HEK293 (cell line): ENCODE measurements around the gene NECTIN1.

Experiments
- CTCF ChIA-PET: fragments of 350-600 bp; formaldehyde crosslinking; extraction: SDS; loops from one replicate; lab custom pipeline; 2021; ENCODE audit warnings: antibody characterized with exemption; lab: Yijun Ruan, JAX
- POLR2A ChIA-PET: fragments of 300-600 bp; formaldehyde crosslinking; extraction: SDS; loops from one replicate; lab custom pipeline; 2020; ENCODE audit warnings: antibody characterized with exemption, inconsistent platforms; lab: Yijun Ruan, JAX
- H3K27ac ChIP-seq: fragments of 200-500 bp; sonication (Bioruptor generic); 2 replicates; pipeline ENCODE4 v1.5.1; 2014; ENCODE audit warnings: low read depth, low read length, control low read depth, inconsistent platforms; ENCODE audit errors: extremely low read depth
- H3K36me3 ChIP-seq, 2 experiments: fragments of 200-500 bp in 1 of 2; sonication (Bioruptor generic) in 1 of 2; 1 replicate in 1 of 2; 2 replicates in 1 of 2; pipeline ENCODE4 v1.5.1; 2014 to 2017; ENCODE audit warnings: inconsistent platforms in 2 of 2, low read length in 2 of 2; ENCODE audit not compliant: control insufficient read depth in 2 of 2, insufficient read depth in 1 of 2
- H3K4me1 ChIP-seq: fragments of 200-500 bp; sonication (Bioruptor generic); 2 replicates; pipeline ENCODE4 v1.5.1; 2014; ENCODE audit warnings: mild to moderate bottlenecking, low read length, inconsistent platforms; ENCODE audit not compliant: control insufficient read depth, insufficient read depth
- H3K4me3 ChIP-seq: 2 replicates; pipeline ENCODE4 v1.5.1; 2011; ENCODE audit warnings: low read depth, mild to moderate bottlenecking, control low read depth, low read length, moderate library complexity
- H3K9me3 ChIP-seq: fragments of 200-500 bp; sonication (Bioruptor generic); 2 replicates; pipeline ENCODE4 v1.5.1; 2014; ENCODE audit warnings: low read depth, low read length, inconsistent platforms; ENCODE audit not compliant: control insufficient read depth, insufficient read depth
- AEBP2 ChIP-seq: fragments of 450-650 bp; formaldehyde crosslinking; IDR thresholded peaks from 2 replicates; pipeline ENCODE4 v1.5.1; 2016; ENCODE audit warnings: missing biosample characterization, missing genetic modification characterization, borderline replicate concordance
- CTCF ChIP-seq: fragments of 450-650 bp; formaldehyde crosslinking; IDR thresholded peaks from 2 replicates; pipeline ENCODE4 v1.5.1; 2016; ENCODE audit warnings: missing biosample characterization, missing genetic modification characterization
- KLF9 ChIP-seq: fragments of 450-650 bp; formaldehyde crosslinking; IDR thresholded peaks from 2 replicates; pipeline ENCODE4 v1.5.1; 2016; ENCODE audit warnings: missing biosample characterization, missing genetic modification characterization, low read depth
- WT1 ChIP-seq: fragments of 450-650 bp; formaldehyde crosslinking; IDR thresholded peaks from 2 replicates; pipeline ENCODE4 v1.5.1; 2016; ENCODE audit warnings: missing biosample characterization, missing genetic modification characterization
- ZBTB6 ChIP-seq: fragments of 450-650 bp; formaldehyde crosslinking; IDR thresholded peaks from 2 replicates; pipeline ENCODE4 v1.5.1; 2017; ENCODE audit warnings: missing biosample characterization, missing genetic modification characterization
- ZNF112 ChIP-seq: fragments of 450-650 bp; formaldehyde crosslinking; IDR thresholded peaks from 2 replicates; pipeline ENCODE4 v1.5.0; 2017; ENCODE audit warnings: missing biosample characterization, missing genetic modification characterization
- ZNF138 ChIP-seq: fragments of 450-650 bp; formaldehyde crosslinking; IDR thresholded peaks from 2 replicates; pipeline ENCODE4 v1.5.1; 2016; ENCODE audit warnings: missing biosample characterization, missing genetic modification characterization, borderline replicate concordance
- ZNF157 ChIP-seq: fragments of 450-650 bp; formaldehyde crosslinking; IDR thresholded peaks from 2 replicates; pipeline ENCODE4 v1.5.1; 2016; ENCODE audit warnings: missing biosample characterization, missing genetic modification characterization
- ZNF19 ChIP-seq: fragments of 450-650 bp; formaldehyde crosslinking; IDR thresholded peaks from 2 replicates; pipeline ENCODE4; 2016; ENCODE audit warnings: missing biosample characterization, missing genetic modification characterization, low read depth
- ZNF266 ChIP-seq: fragments of 450-650 bp; formaldehyde crosslinking; IDR thresholded peaks from 2 replicates; pipeline ENCODE4 v1.5.1; 2016; ENCODE audit warnings: missing biosample characterization, missing genetic modification characterization, low read depth
- ZNF404 ChIP-seq: fragments of 450-650 bp; formaldehyde crosslinking; IDR thresholded peaks from 2 replicates; pipeline ENCODE4 v1.5.1; 2017; ENCODE audit warnings: missing biosample characterization, missing genetic modification characterization
- ZNF610 ChIP-seq: fragments of 450-650 bp; formaldehyde crosslinking; IDR thresholded peaks from 2 replicates; pipeline ENCODE4 v1.5.1; 2016; ENCODE audit warnings: missing biosample characterization, missing genetic modification characterization, borderline replicate concordance
- ZNF623 ChIP-seq: fragments of 450-650 bp; formaldehyde crosslinking; IDR thresholded peaks from 2 replicates; pipeline ENCODE4 v1.5.1; 2016; ENCODE audit warnings: missing biosample characterization, missing genetic modification characterization
- ZNF701 ChIP-seq: fragments of 450-650 bp; formaldehyde crosslinking; IDR thresholded peaks from 2 replicates; pipeline ENCODE4 v1.5.1; 2016; ENCODE audit warnings: missing biosample characterization, missing genetic modification characterization
- ZNF747 ChIP-seq: fragments of 450-650 bp; formaldehyde crosslinking; IDR thresholded peaks from 2 replicates; pipeline ENCODE4 v1.5.1; 2016; ENCODE audit warnings: missing biosample characterization, missing genetic modification characterization
- ZSCAN16 ChIP-seq: fragments of 450-650 bp; formaldehyde crosslinking; IDR thresholded peaks from 2 replicates; pipeline ENCODE4 v1.5.1; 2016; ENCODE audit warnings: missing biosample characterization, missing genetic modification characterization
- TF ChIP-seq, protein P1 (sequence below): fragments of 450-650 bp; formaldehyde crosslinking; IDR thresholded peaks from 2 replicates; pipeline ENCODE4 v1.5.1; 2016; ENCODE audit warnings: missing biosample characterization, missing genetic modification characterization
- TF ChIP-seq, protein P2 (sequence below): fragments of 450-650 bp; formaldehyde crosslinking; IDR thresholded peaks from 2 replicates; pipeline ENCODE4 v1.5.1; 2016; ENCODE audit warnings: missing biosample characterization, missing genetic modification characterization, borderline replicate concordance
- TF ChIP-seq, protein P3 (sequence below): fragments of 450-650 bp; formaldehyde crosslinking; IDR thresholded peaks from 2 replicates; pipeline ENCODE4 v1.5.1; 2017; ENCODE audit warnings: missing biosample characterization, mild to moderate bottlenecking, missing genetic modification characterization, moderate library complexity

NECTIN1 gene

GRCh38 chr11:119688356-119688755 lies 40.6 kb downstream of the NECTIN1 start:
- POLR2A ChIA-PET: no interaction called here
- Histone ChIP-seq H3K4me1 (no peaks in the 10 kb centered on the region), H3K27ac (no peak overlapping the region), H3K4me3 (no peak overlapping the region), H3K9me3 (no peaks in the 10 kb centered on the region)
- TF ChIP-seq ZNF138 (tag by site-specific recombination) (no peak), ZNF157 (no peak), ZNF19 (tag by site-specific recombination) (no peak), ZNF112 (no peak), ZNF701 (tag by site-specific recombination) (no peak), KLF9 (tag by site-specific recombination) (no peak), ZNF266 (tag by site-specific recombination) (no peak), ZNF610 (tag by site-specific recombination) (no peak), AEBP2 (tag by site-specific recombination) (no peak), WT1 (no peak), ZNF747 (tag by site-specific recombination) (no peak), ZNF623 (no peak), ZNF404 (no peak), ZBTB6 (no peak), ZSCAN16 (no peak), CTCF (tag by site-specific recombination) (no peak)
- TF ChIP-seq, protein P1, sequence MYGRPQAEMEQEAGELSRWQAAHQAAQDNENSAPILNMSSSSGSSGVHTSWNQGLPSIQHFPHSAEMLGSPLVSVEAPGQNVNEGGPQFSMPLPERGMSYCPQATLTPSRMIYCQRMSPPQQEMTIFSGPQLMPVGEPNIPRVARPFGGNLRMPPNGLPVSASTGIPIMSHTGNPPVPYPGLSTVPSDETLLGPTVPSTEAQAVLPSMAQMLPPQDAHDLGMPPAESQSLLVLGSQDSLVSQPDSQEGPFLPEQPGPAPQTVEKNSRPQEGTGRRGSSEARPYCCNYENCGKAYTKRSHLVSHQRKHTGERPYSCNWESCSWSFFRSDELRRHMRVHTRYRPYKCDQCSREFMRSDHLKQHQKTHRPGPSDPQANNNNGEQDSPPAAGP (tag by site-specific recombination): no peak
- TF ChIP-seq, protein P2, sequence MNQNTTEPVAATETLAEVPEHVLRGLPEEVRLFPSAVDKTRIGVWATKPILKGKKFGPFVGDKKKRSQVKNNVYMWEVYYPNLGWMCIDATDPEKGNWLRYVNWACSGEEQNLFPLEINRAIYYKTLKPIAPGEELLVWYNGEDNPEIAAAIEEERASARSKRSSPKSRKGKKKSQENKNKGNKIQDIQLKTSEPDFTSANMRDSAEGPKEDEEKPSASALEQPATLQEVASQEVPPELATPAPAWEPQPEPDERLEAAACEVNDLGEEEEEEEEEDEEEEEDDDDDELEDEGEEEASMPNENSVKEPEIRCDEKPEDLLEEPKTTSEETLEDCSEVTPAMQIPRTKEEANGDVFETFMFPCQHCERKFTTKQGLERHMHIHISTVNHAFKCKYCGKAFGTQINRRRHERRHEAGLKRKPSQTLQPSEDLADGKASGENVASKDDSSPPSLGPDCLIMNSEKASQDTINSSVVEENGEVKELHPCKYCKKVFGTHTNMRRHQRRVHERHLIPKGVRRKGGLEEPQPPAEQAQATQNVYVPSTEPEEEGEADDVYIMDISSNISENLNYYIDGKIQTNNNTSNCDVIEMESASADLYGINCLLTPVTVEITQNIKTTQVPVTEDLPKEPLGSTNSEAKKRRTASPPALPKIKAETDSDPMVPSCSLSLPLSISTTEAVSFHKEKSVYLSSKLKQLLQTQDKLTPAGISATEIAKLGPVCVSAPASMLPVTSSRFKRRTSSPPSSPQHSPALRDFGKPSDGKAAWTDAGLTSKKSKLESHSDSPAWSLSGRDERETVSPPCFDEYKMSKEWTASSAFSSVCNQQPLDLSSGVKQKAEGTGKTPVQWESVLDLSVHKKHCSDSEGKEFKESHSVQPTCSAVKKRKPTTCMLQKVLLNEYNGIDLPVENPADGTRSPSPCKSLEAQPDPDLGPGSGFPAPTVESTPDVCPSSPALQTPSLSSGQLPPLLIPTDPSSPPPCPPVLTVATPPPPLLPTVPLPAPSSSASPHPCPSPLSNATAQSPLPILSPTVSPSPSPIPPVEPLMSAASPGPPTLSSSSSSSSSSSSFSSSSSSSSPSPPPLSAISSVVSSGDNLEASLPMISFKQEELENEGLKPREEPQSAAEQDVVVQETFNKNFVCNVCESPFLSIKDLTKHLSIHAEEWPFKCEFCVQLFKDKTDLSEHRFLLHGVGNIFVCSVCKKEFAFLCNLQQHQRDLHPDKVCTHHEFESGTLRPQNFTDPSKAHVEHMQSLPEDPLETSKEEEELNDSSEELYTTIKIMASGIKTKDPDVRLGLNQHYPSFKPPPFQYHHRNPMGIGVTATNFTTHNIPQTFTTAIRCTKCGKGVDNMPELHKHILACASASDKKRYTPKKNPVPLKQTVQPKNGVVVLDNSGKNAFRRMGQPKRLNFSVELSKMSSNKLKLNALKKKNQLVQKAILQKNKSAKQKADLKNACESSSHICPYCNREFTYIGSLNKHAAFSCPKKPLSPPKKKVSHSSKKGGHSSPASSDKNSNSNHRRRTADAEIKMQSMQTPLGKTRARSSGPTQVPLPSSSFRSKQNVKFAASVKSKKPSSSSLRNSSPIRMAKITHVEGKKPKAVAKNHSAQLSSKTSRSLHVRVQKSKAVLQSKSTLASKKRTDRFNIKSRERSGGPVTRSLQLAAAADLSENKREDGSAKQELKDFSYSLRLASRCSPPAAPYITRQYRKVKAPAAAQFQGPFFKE (tag by site-specific recombination): no peak
- TF ChIP-seq, protein P3, sequence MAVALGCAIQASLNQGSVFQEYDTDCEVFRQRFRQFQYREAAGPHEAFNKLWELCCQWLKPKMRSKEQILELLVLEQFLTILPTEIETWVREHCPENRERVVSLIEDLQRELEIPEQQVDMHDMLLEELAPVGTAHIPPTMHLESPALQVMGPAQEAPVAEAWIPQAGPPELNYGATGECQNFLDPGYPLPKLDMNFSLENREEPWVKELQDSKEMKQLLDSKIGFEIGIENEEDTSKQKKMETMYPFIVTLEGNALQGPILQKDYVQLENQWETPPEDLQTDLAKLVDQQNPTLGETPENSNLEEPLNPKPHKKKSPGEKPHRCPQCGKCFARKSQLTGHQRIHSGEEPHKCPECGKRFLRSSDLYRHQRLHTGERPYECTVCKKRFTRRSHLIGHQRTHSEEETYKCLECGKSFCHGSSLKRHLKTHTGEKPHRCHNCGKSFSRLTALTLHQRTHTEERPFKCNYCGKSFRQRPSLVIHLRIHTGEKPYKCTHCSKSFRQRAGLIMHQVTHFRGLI (tag by site-specific recombination): no peak
- TF ChIP-seq, all 188 proteins: peak for 0
- H3K36me3 ChIP-seq: no peaks in the 10 kb centered on the region
- CTCF ChIA-PET: no interaction called here
